Cardiac muscle cell (in vitro differentiated cells and primary cell): ENCODE measurements around the gene FNDC3B. TPM values are rescaled to one million over a fixed set of nuclear protein-coding genes. Genes with fewer than 3 reads are reported as not detected.
"Not testable (repeated sequence)": the region's sequence is repeated elsewhere in the genome, so short reads cannot be mapped to it uniquely, and the experiment has no call there.

Experiments
- DNase-seq, 2 donors: peaks; one replicate each; pipeline versions ENCODE4 v3.0.0 to v3.0.0-alpha.2; 2010 to 2017; ENCODE audit warnings: low read depth in 1 of 2, low spot score in 1 of 2
- H3K27ac ChIP-seq: fragments of 200-600 bp; sonication (generic); 2 replicates; pipeline ENCODE4 v1.5.1; 2016
- H3K27me3 ChIP-seq: fragments of 200-600 bp; sonication (generic); 2 replicates; pipeline ENCODE4 v1.6.0; 2016; ENCODE audit warnings: control low read depth
- H3K36me3 ChIP-seq: fragments of 200-600 bp; sonication (generic); 2 replicates; pipeline ENCODE4 v1.5.1; 2016; ENCODE audit warnings: control low read depth
- H3K4me1 ChIP-seq: fragments of 200-600 bp; sonication (generic); 2 replicates; pipeline ENCODE4 v1.8.1; 2017; ENCODE audit warnings: low read depth, mild to moderate bottlenecking, mixed run types
- H3K4me3 ChIP-seq: fragments of 200-600 bp; sonication (generic); 2 replicates; pipeline ENCODE4 v1.5.1; 2016; ENCODE audit warnings: mild to moderate bottlenecking
- H3K9me3 ChIP-seq: fragments of 200-600 bp; sonication (generic); 2 replicates; pipeline ENCODE4 v1.5.1; 2017; ENCODE audit warnings: low read depth, mild to moderate bottlenecking, control low read depth
- polyA plus RNA-seq: library from polyadenylated mRNA; unstranded; fragments of >200 nt; fragmentation: Nextera tagmentation; extraction: Ambion mirVana; gene quantifications from 2 replicates; pipeline ENCODE4 v1.2.1, GENCODE V29; 2016
- total RNA-seq: library from RNA; depleted of rRNA; stranded (reverse); fragments of >200 nt; gene quantifications from 2 replicates; pipeline ENCODE4 v1.2.3, GENCODE V29; 2016
- TF ChIP-seq, protein P1 (sequence below): IDR thresholded peaks from 2 replicates; pipeline ENCODE4 v1.5.1; 2012; ENCODE audit warnings: low read depth, mild to moderate bottlenecking, low read length

The FNDC3B gene
- total and polyA plus RNA-seq, 2 experiments from 2014 or later, result 55.2 to 62.3 TPM

GRCh38 chr3:172235698-172236097, 196.3 kb downstream of the FNDC3B start:
- Histone ChIP-seq H3K4me1 (no peaks in the 10 kb centered on the region), H3K36me3 (no peaks in the 10 kb centered on the region), H3K4me3 (no peak overlapping the region), H3K27me3 (no peaks in the 10 kb centered on the region), H3K27ac (no peak overlapping the region), H3K9me3 (no peaks in the 10 kb centered on the region)
- TF ChIP-seq, protein P1, sequence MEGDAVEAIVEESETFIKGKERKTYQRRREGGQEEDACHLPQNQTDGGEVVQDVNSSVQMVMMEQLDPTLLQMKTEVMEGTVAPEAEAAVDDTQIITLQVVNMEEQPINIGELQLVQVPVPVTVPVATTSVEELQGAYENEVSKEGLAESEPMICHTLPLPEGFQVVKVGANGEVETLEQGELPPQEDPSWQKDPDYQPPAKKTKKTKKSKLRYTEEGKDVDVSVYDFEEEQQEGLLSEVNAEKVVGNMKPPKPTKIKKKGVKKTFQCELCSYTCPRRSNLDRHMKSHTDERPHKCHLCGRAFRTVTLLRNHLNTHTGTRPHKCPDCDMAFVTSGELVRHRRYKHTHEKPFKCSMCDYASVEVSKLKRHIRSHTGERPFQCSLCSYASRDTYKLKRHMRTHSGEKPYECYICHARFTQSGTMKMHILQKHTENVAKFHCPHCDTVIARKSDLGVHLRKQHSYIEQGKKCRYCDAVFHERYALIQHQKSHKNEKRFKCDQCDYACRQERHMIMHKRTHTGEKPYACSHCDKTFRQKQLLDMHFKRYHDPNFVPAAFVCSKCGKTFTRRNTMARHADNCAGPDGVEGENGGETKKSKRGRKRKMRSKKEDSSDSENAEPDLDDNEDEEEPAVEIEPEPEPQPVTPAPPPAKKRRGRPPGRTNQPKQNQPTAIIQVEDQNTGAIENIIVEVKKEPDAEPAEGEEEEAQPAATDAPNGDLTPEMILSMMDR, result no peak
- DNase-seq, result no peak

GRCh38 chr3:172236771-172237742, 197.7 kb downstream of the FNDC3B start:
- H3K27ac ChIP-seq, result peak overlapping the region; percentile 60

GRCh38 chr3:172238188-172238587, 198.8 kb downstream of the FNDC3B start:
- no peak overlapping the region for H3K27ac ChIP-seq

More at GRCh38 chr3:172236771-172237742, 197.7 kb downstream of the FNDC3B start:
- Histone ChIP-seq H3K9me3 (no peaks in the 10 kb centered on the region), H3K36me3 (no peaks in the 10 kb centered on the region), H3K4me1 (no peaks in the 10 kb centered on the region), H3K27me3 (no peaks in the 10 kb centered on the region), H3K4me3 (no peak overlapping the region)
- DNase-seq, result no peak
- TF ChIP-seq, protein P1, result no peak

GRCh38 chr3:172239218-172239790, 199.9 kb downstream of the FNDC3B start:
- no peak overlapping the region for H3K4me3 ChIP-seq
- no peak overlapping the region for H3K27ac ChIP-seq
- peaks cover 2% of the 10 kb centered on the region for H3K36me3 ChIP-seq
- no peaks in the 10 kb centered on the region for H3K27me3 ChIP-seq
- TF ChIP-seq, protein P1, result no peak
- DNase-seq, result no peak
- no peaks in the 10 kb centered on the region for H3K4me1 ChIP-seq
- H3K9me3 ChIP-seq, result no peaks in the 10 kb centered on the region

More at GRCh38 chr3:172238188-172238587, 198.8 kb downstream of the FNDC3B start:
- TF ChIP-seq, protein P1, result no peak
- no peak for DNase-seq
- H3K4me1 ChIP-seq, result no peaks in the 10 kb centered on the region
- H3K9me3 ChIP-seq, result no peaks in the 10 kb centered on the region
- H3K36me3 ChIP-seq, result peaks cover 2% of the 10 kb centered on the region
- H3K4me3 ChIP-seq, result no peak overlapping the region
- H3K27me3 ChIP-seq, result no peaks in the 10 kb centered on the region

DNA sequence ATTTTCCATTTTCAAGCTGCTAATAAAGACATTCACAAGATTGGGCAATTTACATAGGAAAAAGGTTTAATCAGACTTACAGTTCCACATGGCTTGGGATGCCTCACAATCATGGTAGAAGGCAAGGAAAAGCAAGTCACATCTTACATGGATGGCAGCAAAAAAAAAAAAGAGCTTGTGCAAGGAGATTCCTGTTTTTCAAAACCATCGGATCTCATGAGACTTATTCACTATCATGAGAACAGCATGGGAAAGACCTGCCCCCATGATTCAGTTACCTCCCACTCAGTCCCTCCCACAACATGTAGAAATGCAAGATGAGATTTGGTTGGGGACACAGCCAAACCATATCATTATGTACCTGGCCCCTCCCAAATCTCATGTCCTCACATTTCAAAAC, 202.0 kb downstream of the FNDC3B start:
- peaks cover 9% of the 10 kb centered on the region for H3K4me1 ChIP-seq
- H3K27me3 ChIP-seq, result no peaks in the 10 kb centered on the region
- H3K4me3 ChIP-seq, result no peak overlapping the region
- no peak overlapping the region for H3K27ac ChIP-seq
- no peaks in the 10 kb centered on the region for H3K9me3 ChIP-seq
- peaks cover 2% of the 10 kb centered on the region for H3K36me3 ChIP-seq
- no peak for DNase-seq
- TF ChIP-seq, protein P1, result no peak

DNA sequence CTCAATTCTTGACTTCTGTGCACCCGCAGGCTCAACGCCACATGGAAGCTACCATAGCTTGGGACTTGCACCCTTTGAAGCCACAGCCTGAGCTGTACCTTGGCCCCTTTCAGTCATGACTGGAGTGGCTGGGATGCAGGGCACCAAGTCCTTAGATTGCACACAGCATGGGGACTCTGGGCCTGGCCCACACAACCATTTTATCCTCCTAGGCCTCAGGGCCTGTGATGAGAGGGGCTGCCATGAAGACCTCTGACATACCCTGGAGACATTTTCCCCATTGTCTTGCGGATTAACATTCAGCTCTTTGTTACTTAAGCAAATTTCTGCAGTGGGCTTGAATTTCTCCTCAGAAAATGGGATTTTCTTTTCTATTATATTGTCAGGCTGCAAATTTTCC, 203.1 kb downstream of the FNDC3B start:
- not testable (repeated sequence) for H3K27ac ChIP-seq, H3K4me1 ChIP-seq, H3K4me3 ChIP-seq, DNase-seq, H3K27me3 ChIP-seq, H3K9me3 ChIP-seq, H3K36me3 ChIP-seq

DNA sequence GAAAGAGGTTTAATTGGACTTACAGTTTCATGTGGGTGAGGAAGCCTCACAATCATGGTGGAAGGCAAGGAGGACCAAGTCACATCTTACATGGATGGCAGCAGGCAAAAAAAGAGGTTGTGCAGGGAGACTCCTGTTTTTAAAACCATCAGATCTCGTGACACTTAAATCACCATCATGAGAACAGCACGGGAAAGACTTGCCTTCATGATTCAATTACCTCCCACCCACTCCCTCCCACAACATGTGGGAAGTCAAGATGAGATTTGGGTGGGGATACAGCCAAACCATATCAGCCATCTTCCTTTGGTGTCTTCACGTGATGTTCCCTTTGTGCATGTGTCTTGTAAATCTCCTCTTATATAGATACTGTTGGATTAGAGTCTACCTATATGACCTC, 204.0 kb downstream of the FNDC3B start:
- H3K4me1 ChIP-seq, result peaks cover 13% of the 10 kb centered on the region
- H3K27me3 ChIP-seq, H3K4me3 ChIP-seq, DNase-seq, H3K9me3 ChIP-seq, H3K36me3 ChIP-seq, H3K27ac ChIP-seq: not testable (repeated sequence)
